Skeletal muscle tissue (tissue), 4 donors: ENCODE data around the gene RELCH. TPM values are rescaled to one million over a fixed set of nuclear protein-coding genes. Genes with fewer than 3 reads are reported as not detected.

Source experiments
- H3K27ac ChIP-seq: one replicate; pipeline ENCODE4 v1.7.0; 2013; ENCODE audit warnings: mild to moderate bottlenecking, low read depth, low read length, inconsistent platforms
- H3K27me3 ChIP-seq, 3 donors: one replicate each; pipeline ENCODE4 v1.7.0; 2013; ENCODE audit warnings: low read length in 3 of 3; ENCODE audit not compliant: control insufficient read depth in 3 of 3, insufficient read depth in 3 of 3
- H3K36me3 ChIP-seq, 3 donors: one replicate each; pipeline ENCODE4 v1.7.0; 2013; ENCODE audit warnings: low read length in 3 of 3; ENCODE audit not compliant: control insufficient read depth in 3 of 3, insufficient read depth in 3 of 3
- H3K4me1 ChIP-seq, 3 donors: one replicate each; pipeline ENCODE4 v1.7.0; 2013; ENCODE audit warnings: low read length in 3 of 3, mild to moderate bottlenecking in 3 of 3; ENCODE audit not compliant: control insufficient read depth in 3 of 3, insufficient read depth in 3 of 3
- H3K4me3 ChIP-seq, 3 donors: one replicate each; pipeline ENCODE4 v1.7.0; 2013; ENCODE audit warnings: low read length in 3 of 3
- H3K9ac ChIP-seq, 3 donors: one replicate each; pipeline ENCODE4 v1.7.0; 2013; ENCODE audit warnings: low read length in 3 of 3, mild to moderate bottlenecking in 3 of 3, moderate library complexity in 2 of 3, low read depth in 1 of 3
- H3K9me3 ChIP-seq, 3 donors: one replicate each; pipeline ENCODE4 v1.7.0; 2013; ENCODE audit warnings: low read length in 3 of 3; ENCODE audit not compliant: control insufficient read depth in 3 of 3
- total RNA-seq: library from RNA; depleted of rRNA; stranded (reverse); fragments of >200 nt; gene quantifications from one replicate; pipeline ENCODE4 v1.2.3, GENCODE V29; 2014
- donor health status: Osteomylitis.

Gene RELCH
- total RNA-seq, 1 donor from 2014 or later: 30.3 TPM

DNA sequence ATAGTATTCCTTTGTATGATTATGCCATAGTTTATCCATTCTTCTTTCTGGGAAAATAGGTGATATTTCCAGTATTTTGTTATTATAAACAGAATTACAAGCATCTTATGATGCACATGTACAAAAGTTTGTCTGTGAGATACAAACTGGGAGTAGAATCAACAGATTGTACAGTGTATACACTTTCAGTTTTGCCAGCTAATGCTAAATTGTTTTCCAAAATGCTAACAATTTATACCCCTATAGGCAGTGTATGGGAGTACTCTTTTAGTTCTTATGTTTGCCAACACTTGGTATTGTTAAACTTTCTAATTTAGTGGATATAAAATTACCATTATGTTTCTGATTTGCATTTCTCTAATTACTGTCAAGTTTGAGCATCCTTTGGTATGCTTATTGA lies 107.0 kb downstream of the RELCH start:
- no peaks in the 10 kb centered on the region for H3K27me3 ChIP-seq
- no peaks in the 10 kb centered on the region for H3K9me3 ChIP-seq
- peaks cover 0 to 20% (median 5%) of the 10 kb centered on the region in 3 donors for H3K36me3 ChIP-seq
- H3K4me1 ChIP-seq: no peaks in the 10 kb centered on the region
- no peak overlapping the region for H3K27ac ChIP-seq
- no peak overlapping the region for H3K4me3 ChIP-seq
- H3K9ac ChIP-seq: no peak overlapping the region

DNA sequence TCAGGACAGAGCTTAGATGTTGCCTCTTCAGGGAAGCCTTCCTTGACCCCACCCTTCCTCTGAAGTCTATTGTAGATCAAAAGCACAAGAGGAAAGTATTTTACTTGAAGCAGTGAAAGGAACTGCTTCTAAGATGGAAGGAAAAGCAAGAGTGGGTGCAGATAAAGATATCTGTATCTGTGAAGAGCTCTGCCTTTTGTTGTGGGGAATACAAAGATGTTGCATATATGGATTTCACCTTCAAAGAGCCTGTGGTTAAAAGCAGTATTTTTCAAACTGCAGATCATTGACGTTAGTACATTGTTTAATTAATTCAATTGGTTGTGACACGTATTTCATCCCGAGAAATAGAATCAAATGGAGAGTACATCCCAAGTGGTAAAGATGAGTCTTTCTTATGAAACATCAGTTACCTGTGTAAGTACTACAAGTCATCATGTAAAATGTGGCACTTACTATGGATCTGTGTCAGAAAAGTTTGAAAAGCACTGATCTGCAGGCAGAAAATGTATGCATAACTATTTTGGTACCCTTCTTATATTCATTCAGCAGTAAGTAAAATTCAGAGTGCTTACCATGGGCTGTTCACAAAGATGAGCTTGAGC lies 113.4 kb downstream of the RELCH start:
- Histone ChIP-seq H3K27ac (no peak overlapping the region), H3K4me1 (no peaks in the 10 kb centered on the region), H3K27me3 (no peaks in the 10 kb centered on the region), H3K36me3 (peaks cover 0 to 20% (median 0%) of the 10 kb centered on the region in 3 donors), H3K4me3 (no peak overlapping the region), H3K9ac (no peak overlapping the region), H3K9me3 (no peaks in the 10 kb centered on the region)

DNA sequence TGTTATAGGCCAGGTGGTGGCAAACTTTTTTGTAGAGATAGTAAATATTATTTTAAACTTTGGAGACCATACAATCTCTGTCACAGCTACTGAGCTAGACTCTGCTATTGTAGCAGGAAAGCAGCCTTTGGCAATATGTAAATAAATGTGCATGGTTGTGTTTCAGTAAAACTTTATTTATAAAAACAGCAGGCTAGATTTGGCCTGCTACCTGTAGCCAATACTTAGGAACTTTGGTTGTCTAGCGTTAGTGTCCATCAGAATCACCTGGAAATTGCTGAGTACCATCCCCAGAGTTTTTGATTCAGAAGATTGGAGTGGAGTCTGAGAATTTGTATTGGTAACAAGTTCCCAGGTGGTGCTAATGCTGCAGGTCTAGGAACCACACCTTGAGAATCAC lies 114.3 kb downstream of the RELCH start:
- Histone ChIP-seq H3K36me3 (peaks cover 0 to 24% (median 0%) of the 10 kb centered on the region in 3 donors), H3K9ac (no peak overlapping the region), H3K9me3 (no peaks in the 10 kb centered on the region), H3K27me3 (no peaks in the 10 kb centered on the region), H3K4me1 (no peaks in the 10 kb centered on the region), H3K27ac (no peak overlapping the region), H3K4me3 (no peak overlapping the region)

DNA sequence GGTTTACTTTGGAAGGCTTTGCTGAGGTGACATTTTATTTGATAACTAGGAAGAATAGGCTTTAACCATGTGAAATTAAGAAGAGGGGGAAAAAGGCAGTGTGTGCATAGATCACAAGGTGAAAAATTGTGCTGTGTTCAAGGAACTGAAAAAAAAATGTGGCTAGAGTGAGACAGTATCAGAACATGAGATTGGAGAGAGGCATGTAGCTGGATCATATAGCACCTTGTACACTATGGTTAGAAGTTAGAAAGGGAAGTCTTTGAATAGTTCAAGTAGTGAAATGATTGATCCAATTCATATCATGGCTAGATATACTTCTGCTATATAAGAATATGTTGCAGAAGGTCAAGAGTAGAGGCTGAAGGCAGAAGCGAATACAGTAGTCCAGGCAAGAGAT lies 125.8 kb downstream of the RELCH start:
- no peaks in the 10 kb centered on the region for H3K27me3 ChIP-seq
- H3K9ac ChIP-seq: no peak overlapping the region
- no peaks in the 10 kb centered on the region for H3K9me3 ChIP-seq
- H3K4me3 ChIP-seq: no peak overlapping the region
- no peaks in the 10 kb centered on the region for H3K4me1 ChIP-seq
- H3K27ac ChIP-seq: no peak overlapping the region
- peaks cover 4 to 6% (median 6%) of the 10 kb centered on the region in 3 donors for H3K36me3 ChIP-seq

DNA sequence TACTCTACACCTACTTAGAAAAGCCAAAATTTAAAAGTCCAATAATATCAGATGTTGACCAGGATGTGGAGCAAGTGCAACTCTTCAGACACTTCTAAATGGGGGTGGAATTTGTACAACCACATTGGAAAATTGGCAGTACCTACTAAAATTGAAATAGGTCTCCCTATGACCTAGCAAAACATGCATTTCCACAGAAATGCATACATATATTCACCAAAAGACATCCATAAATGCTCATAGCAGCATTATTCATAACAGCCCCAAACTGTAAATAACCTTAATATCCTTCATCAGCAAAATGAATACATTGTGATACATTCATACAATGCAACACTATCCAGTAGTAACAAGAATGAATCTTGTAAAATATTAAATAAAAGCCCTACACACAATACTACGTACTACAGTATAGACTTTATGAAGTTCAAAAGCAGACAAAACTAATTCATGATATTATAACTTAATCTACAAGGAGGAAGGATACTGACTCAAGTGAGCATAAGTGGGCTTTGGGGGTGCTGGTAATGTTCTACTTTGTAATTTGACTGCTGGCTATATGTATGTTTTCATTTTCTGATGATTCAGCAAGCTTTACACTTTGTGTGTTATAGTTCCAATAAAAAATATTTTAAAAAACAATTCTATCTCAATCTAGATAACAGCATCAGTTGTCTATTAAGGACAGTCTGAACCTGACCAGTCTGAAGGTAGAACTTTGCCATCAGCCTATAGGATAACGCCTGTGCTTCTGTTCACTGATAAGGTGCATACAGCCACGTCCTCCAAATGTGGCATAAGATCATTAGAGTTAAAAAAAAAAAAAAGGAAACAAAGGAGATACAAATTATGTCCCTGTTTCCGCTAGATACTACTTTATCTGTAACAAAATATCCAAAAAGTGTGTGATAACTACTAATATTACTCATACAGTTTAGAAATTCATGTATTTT lies 131.4 kb downstream of the RELCH start:
- peaks cover 4 to 7% (median 5%) of the 10 kb centered on the region in 3 donors for H3K27me3 ChIP-seq
- no peak overlapping the region for H3K27ac ChIP-seq
- no peak overlapping the region for H3K9ac ChIP-seq
- no peaks in the 10 kb centered on the region for H3K9me3 ChIP-seq
- no peak overlapping the region for H3K4me3 ChIP-seq
- H3K36me3 ChIP-seq: no peaks in the 10 kb centered on the region
- no peaks in the 10 kb centered on the region for H3K4me1 ChIP-seq

DNA sequence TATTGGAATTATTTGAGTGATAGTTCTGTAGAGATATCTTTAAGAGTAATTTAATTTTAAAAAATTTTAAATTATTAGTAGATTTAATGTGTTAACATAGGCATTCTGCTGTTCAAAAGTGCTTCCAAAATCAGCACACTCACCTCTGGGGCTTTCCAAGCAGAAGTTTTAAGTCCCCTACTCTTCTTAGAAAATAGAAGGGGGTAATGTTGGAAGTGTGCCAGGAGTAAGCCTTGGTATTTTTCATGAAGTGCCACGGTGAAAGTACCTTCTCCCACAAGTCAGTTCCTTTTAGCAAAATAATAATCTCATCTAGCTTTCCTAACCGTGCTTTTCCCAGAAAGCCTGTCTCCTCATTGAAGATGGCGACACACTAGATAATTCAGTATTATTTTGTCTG lies 134.1 kb downstream of the RELCH start:
- H3K4me3 ChIP-seq: no peak overlapping the region
- H3K9me3 ChIP-seq: no peaks in the 10 kb centered on the region
- peaks cover 9 to 11% (median 9%) of the 10 kb centered on the region in 3 donors for H3K4me1 ChIP-seq
- peaks cover 23 to 28% (median 24%) of the 10 kb centered on the region in 3 donors for H3K27me3 ChIP-seq
- no peaks in the 10 kb centered on the region for H3K36me3 ChIP-seq
- no peak overlapping the region for H3K27ac ChIP-seq
- no peak overlapping the region for H3K9ac ChIP-seq

DNA sequence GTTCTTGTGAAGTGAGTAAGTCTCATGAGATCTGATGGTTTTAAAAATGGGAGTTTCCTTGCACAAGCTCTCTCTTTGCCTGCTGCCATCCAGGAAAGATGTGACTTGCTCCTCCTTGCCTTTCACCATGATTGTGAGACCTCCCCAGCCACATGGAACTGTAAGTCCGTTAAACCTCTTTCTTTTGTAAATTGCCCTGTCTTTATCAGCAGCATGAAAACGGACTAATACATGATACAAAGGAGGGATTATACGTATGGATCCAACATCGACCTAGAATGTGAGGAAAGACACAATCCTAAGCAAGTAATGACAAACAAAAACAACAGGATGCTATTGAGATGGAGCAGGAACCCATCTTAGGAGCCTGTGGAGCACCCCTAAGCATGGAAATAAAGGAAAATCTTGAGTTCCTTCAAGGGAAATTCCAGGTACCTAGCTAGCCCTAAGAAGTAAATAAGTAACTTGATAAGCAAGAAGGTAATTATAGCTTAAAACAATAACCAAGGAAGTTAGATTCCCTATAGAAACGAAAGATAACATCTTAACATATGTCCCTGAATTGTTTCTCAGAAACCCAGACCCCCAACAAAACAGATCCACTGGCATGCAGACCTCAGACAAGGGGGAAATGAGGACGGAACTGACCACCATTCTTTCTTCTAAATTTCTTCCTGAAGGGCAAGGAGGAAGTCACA lies 136.6 kb downstream of the RELCH start:
- peaks cover 12 to 18% (median 15%) of the 10 kb centered on the region in 3 donors for H3K4me1 ChIP-seq
- H3K36me3 ChIP-seq: no peaks in the 10 kb centered on the region
- H3K9ac ChIP-seq: no peak overlapping the region
- H3K9me3 ChIP-seq: no peaks in the 10 kb centered on the region
- H3K4me3 ChIP-seq: no peak overlapping the region
- no peak overlapping the region for H3K27ac ChIP-seq
- H3K27me3 ChIP-seq: peaks cover 45 to 52% (median 48%) of the 10 kb centered on the region in 3 donors

DNA sequence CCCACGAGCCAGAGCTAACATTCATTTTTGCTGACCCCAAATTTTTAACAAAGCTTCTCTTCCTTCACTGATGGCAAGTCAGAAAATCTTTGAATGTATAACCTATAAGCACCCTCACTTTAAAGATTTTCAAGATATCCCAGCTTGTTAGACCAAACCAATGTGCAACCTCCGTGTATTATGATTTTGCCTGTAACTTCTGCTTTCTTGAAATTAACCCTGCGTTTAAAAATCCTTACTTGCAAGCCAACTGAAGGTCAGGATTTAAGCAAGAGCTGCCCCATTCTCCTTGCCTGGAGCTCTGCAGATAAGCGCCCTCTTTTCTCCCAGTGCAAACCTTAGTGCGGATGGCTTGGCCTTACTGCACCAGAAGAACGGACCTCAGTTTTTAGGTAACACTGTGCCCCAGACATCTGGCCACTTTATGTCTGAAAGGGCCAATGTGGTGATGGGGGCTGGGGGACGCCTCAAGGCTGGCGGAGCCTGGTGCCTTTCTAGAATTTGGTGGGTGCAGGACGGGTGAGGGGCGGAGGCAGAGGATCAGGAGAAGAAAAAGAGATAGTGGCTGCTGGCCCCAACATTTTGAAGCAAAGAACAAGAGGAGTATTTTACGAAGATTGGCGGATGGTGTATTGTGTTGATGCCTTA lies 137.2 kb downstream of the RELCH start:
- H3K9me3 ChIP-seq: no peaks in the 10 kb centered on the region
- H3K9ac ChIP-seq: no peak overlapping the region
- no peaks in the 10 kb centered on the region for H3K36me3 ChIP-seq
- no peak overlapping the region for H3K27ac ChIP-seq
- H3K27me3 ChIP-seq: peaks cover 52 to 57% (median 53%) of the 10 kb centered on the region in 3 donors
- peaks cover 12 to 18% (median 15%) of the 10 kb centered on the region in 3 donors for H3K4me1 ChIP-seq
- no peak overlapping the region for H3K4me3 ChIP-seq

DNA sequence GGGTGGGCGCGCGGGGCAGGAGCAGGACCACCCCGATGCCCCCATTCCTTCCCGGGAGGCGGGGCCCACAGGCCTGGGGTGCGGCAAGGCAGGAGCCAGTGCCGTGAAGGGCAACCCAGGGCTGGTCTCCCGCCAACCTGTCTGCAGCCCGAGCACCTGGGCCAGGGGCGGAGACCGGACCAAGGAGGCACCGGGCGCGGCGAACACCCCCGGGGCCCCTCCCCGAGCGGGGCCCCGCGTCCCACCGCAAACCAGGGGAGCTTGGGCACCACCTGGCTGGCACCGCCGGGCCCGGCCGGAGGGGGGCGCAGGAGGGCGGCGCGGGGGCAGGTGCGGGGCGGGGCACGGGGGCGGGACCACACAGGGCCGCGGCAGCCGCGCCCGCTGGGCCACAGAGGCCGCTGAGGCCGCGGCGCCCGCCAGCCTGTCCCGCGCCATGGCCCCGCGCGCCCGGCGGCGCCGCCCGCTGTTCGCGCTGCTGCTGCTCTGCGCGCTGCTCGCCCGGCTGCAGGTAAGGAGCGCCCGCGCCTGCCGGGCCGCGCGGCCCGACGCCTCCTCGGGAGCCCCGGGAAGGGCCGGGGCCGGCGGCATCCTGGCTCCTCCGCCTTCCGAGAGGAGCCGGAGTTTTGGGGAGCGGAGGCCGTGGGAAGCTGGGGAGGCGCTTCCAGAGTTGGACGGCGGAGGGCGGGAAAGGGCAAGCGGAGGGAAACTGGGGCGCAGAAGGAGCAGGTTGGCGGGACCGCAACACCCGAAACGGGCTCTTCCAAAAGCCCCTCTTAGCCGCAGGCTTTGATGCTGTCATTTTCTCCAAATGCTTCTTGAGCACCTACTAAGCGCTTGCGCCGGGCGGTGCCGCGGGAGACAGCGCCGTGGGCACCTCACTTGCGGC lies 138.1 kb downstream of the RELCH start, which contains the start of gene TNFRSF11A:
TNFRSF11A (plus strand) TSS at position 394 of the 889 bp plus-strand sequence; CDS start at position 437, 43 bp downstream.
- H3K9me3 ChIP-seq: no peaks in the 10 kb centered on the region
- peaks cover 60 to 62% (median 61%) of the 10 kb centered on the region in 3 donors for H3K27me3 ChIP-seq
- H3K36me3 ChIP-seq: no peaks in the 10 kb centered on the region

More for the DNA sequence above, 138.1 kb downstream of the RELCH start, which contains the start of gene TNFRSF11A:
- no peak within 1 kb of the TSS for H3K27ac ChIP-seq
- H3K4me1 ChIP-seq: peaks cover 12 to 22% (median 15%) of the 10 kb centered on the region in 3 donors
- H3K9ac ChIP-seq: peak within 1 kb of the TSS; percentile 8 to 46 (median 20)
- peak within 1 kb of the TSS; percentile 54 to 70 (median 65) for H3K4me3 ChIP-seq
